ENCODE measurements around the gene SLC4A7. TPM values are rescaled to one million over a fixed set of nuclear protein-coding genes. Genes with fewer than 3 reads are reported as not detected.
"Not testable (repeated sequence)": the region's sequence is repeated elsewhere in the genome, so short reads cannot be mapped to it uniquely, and the experiment has no call there.

SLC4A7 gene
- total RNA-seq, 6 experiments from 2014 or later: 3.0 to 9.9 (median 5.8) TPM

GRCh38 chr3:27392950-27393679, 91.1 kb downstream of the SLC4A7 start:
- Histone ChIP-seq H3K9me3 (no peaks in the 10 kb centered on the region), H3K36me3 (no peaks in the 10 kb centered on the region), H3K27ac (no peak overlapping the region), H3K4me1 (no peaks in the 10 kb centered on the region), H3K4me3 (no peak overlapping the region), H3K27me3 (no peaks in the 10 kb centered on the region)
- intact Hi-C loops (cut with DNase I): no loop called here
- no peak for DNase-seq
- 39% methylated on average over 3 of the region's 3 CpGs for WGBS (ENCODE audit: insufficient coverage, low coverage, low lambda C conversion rate, missing lambda C conversion rate)
- no peak for ATAC-seq
- TF ChIP-seq CTCF (IDR thresholded peaks at IDR 0.05) (no peak), POLR2A (IDR thresholded peaks at IDR 0.05) (no peak)

GRCh38 chr3:27392414-27392813, 91.8 kb downstream of the SLC4A7 start:
- ATAC-seq; H3K27me3 ChIP-seq; H3K4me1 ChIP-seq; H3K9me3 ChIP-seq; H3K4me3 ChIP-seq; intact Hi-C loops (cut with DNase I); H3K36me3 ChIP-seq; DNase-seq; H3K27ac ChIP-seq: not testable (repeated sequence)
- 94% methylated on average over 10 of the region's 10 CpGs for WGBS (ENCODE audit: insufficient coverage, low coverage, low lambda C conversion rate, missing lambda C conversion rate)

GRCh38 chr3:27391796-27392195, 92.4 kb downstream of the SLC4A7 start:
- Histone ChIP-seq H3K4me1 (no peaks in the 10 kb centered on the region), H3K27ac (no peak overlapping the region), H3K9me3 (no peaks in the 10 kb centered on the region), H3K36me3 (no peaks in the 10 kb centered on the region), H3K4me3 (no peak overlapping the region), H3K27me3 (no peaks in the 10 kb centered on the region)
- WGBS (ENCODE audit: insufficient coverage, low coverage, low lambda C conversion rate, missing lambda C conversion rate): 85% methylated on average over 1 of the region's 1 CpG
- TF ChIP-seq POLR2A (IDR thresholded peaks at IDR 0.05): no peak
- TF ChIP-seq CTCF (IDR thresholded peaks at IDR 0.05): no peak
- no peak for DNase-seq
- ATAC-seq: no peak
- intact Hi-C loops (cut with DNase I): no loop called here

DNA sequence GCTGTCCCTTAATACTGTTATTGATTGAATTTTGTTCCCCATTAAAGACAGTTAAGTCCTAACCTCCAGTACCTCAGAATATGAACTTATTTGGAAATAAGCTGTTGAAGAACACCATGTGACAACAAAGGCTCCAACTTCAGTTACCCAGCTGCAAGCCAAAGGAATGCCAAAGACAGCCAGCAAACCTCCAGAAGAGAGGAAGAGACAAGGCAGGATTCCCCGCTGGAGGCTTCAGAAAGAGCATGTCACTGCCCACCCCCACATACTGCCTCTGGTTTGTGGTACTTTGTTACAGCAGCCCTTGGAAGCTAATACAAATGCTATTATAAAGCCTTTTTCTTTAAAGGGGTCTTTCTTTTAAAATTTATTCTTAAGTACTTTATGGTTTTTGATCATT, 96.6 kb downstream of the SLC4A7 start:
- no peaks in the 10 kb centered on the region for H3K36me3 ChIP-seq
- DNase-seq: no peak
- intact Hi-C loops (cut with DNase I): no loop called here
- H3K27ac ChIP-seq: no peak overlapping the region
- H3K9me3 ChIP-seq: no peaks in the 10 kb centered on the region
- no peak for TF ChIP-seq POLR2A (IDR thresholded peaks at IDR 0.05)
- no peak for TF ChIP-seq CTCF (IDR thresholded peaks at IDR 0.05)
- WGBS (ENCODE audit: insufficient coverage, low coverage, low lambda C conversion rate, missing lambda C conversion rate): 100% methylated on average over 1 of the region's 1 CpG
- H3K4me3 ChIP-seq: no peak overlapping the region
- no peaks in the 10 kb centered on the region for H3K27me3 ChIP-seq
- ATAC-seq: no peak
- H3K4me1 ChIP-seq: no peaks in the 10 kb centered on the region

- no peak for ATAC-seq
- TF ChIP-seq POLR2A (IDR thresholded peaks at IDR 0.05) (no peak), CTCF (IDR thresholded peaks at IDR 0.05) (no peak)
- DNase-seq: no peak
- intact Hi-C loops (cut with DNase I): no loop called here
- Histone ChIP-seq H3K4me3 (no peak overlapping the region), H3K9me3 (no peaks in the 10 kb centered on the region), H3K27ac (no peak overlapping the region), H3K27me3 (no peaks in the 10 kb centered on the region), H3K4me1 (peaks cover 0 to 6% (median 3%) of the 10 kb centered on the region in 4 donors), H3K36me3 (no peaks in the 10 kb centered on the region)
These were observed 98.7 kb downstream of the SLC4A7 start for GRCh38 chr3:27385504-27385903.
